ENCODE measurements around the gene OTX1. TPM values are rescaled to one million over a fixed set of nuclear protein-coding genes. Genes with fewer than 3 reads are reported as not detected.
A peak's percentile ranks its signal among the peaks of the same experiment; 100 is the strongest.

OTX1 gene
- total and polyA plus RNA-seq, 2 donors (not counting 3 experiments of a cell fraction or from before 2014, with no cell fraction given): not detected

DNA sequence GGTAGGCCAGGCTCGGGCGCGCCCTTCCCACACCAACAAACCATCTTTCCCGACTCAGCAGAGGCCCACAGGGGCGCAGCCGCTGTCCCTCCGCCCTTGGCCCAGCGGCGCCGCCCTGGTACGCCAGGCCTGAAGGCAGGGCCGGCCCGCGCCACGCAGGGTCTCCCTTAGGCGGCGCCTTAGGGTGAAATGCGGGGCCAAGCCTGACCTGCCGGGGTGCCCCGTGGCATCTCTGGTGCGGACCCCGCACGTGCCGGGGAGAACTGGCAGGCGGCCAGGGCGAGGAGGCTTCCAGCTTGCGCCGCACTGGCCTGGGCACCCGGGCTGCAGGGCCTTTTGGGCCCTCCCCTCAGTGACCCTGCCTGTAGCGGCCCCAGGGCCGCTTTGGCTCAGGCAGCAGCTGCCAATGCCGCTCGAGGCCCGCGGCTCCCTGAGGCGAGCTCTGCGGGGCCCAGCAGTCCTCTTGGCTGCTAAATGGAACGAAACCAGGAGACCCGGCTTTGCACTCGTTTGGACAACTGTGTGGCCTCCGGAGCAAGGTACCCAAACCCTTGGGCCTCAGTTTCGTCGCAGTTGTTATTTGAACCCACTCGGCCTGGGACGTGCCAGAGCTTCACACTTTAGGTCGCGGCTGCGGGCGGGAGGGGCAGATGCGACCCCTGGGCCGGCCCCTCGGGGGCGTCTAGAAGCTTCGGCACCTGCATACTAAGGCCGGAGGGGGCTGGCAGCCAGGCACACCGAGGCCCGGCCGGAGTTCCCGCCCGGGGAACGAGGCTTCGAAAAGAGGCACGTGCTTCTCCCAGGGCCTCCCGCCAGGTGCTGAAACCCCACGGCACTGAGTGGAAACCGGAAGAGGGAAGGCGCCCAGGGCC lies 8.5 kb downstream of the OTX1 start:
- CTCF ChIA-PET: interaction anchor here (1.1 to 1.4 kb wide), 2 partner anchors 37 to 602 kb away, joined by 3 read pairs; no protein-coding TSS in a partner anchor
- H3K4me2 ChIP-seq (ENCODE audit: insufficient read depth, low read length): no peak overlapping the region
- no peak for DNase-seq (ENCODE audit: low read depth, low spot score)
- TF ChIP-seq, protein P1, sequence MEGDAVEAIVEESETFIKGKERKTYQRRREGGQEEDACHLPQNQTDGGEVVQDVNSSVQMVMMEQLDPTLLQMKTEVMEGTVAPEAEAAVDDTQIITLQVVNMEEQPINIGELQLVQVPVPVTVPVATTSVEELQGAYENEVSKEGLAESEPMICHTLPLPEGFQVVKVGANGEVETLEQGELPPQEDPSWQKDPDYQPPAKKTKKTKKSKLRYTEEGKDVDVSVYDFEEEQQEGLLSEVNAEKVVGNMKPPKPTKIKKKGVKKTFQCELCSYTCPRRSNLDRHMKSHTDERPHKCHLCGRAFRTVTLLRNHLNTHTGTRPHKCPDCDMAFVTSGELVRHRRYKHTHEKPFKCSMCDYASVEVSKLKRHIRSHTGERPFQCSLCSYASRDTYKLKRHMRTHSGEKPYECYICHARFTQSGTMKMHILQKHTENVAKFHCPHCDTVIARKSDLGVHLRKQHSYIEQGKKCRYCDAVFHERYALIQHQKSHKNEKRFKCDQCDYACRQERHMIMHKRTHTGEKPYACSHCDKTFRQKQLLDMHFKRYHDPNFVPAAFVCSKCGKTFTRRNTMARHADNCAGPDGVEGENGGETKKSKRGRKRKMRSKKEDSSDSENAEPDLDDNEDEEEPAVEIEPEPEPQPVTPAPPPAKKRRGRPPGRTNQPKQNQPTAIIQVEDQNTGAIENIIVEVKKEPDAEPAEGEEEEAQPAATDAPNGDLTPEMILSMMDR (IDR thresholded peaks at IDR 0.05; ENCODE audit: extremely low read depth in 1 of 2, insufficient read depth in 1 of 2, low read depth in 1 of 2, low read length in 2 of 2): no peak
- TF ChIP-seq GATA2 (IDR thresholded peaks at IDR 0.05; ENCODE audit: insufficient read depth, insufficient read length, low read depth, low read length) (no peak), EZH2 (IDR thresholded peaks at IDR 0.05; ENCODE audit: borderline replicate concordance, low read depth, low read length, severe bottlenecking) (peak; percentile 93)
- no peaks in the 10 kb centered on the region for H4K20me1 ChIP-seq (replicated peaks; ENCODE audit: control insufficient read depth, extremely low read depth, insufficient read depth, low read length)
- POLR2A ChIA-PET: no interaction called here
- dilution Hi-C loops (cut with MboI; ENCODE audit: extremely low pct_ligation_motif_present, low sequenced_read_pairs) (no loop called here), intact Hi-C loops (cut with micrococcal nuclease) (loop anchor here (1.0 to 10.0 kb wide), 3 partner anchors 9 to 584 kb away; partner anchors contain the start of genes EHBP1 and OTX1)
- no peak overlapping the region for H3K4me3 ChIP-seq (replicated peaks in 1 of 3; ENCODE audit: insufficient read depth in 1 of 3, low read depth in 1 of 3, low read length in 3 of 3)
- FAIRE-seq: no peak
- no peaks in the 10 kb centered on the region for H3K9me1 ChIP-seq (replicated peaks; ENCODE audit: control insufficient read depth, extremely low read depth, insufficient read depth, low read length)
- H3K36me3 ChIP-seq (ENCODE audit: control insufficient read depth in 2 of 2, extremely low read depth in 1 of 2, insufficient read depth in 2 of 2, low read length in 2 of 2): no peaks in the 10 kb centered on the region
- no peak overlapping the region for H3K27ac ChIP-seq (ENCODE audit: insufficient read depth, low read depth, low read length)
- H3K9me3 ChIP-seq (replicated peaks; ENCODE audit: control insufficient read depth, insufficient read depth, low read length): no peaks in the 10 kb centered on the region
- peaks cover 28% of the 10 kb centered on the region for H3K4me1 ChIP-seq (ENCODE audit: control insufficient read depth, extremely low read depth, insufficient read depth, low read length)
- no TSS peak for BruUV-seq (replicated peaks)
- peaks cover 72 to 98% of the 10 kb centered on the region in 2 experiments for H3K27me3 ChIP-seq (ENCODE audit: control insufficient read depth in 2 of 2, insufficient read depth in 2 of 2, low read length in 2 of 2)
- H3K79me2 ChIP-seq (ENCODE audit: control insufficient read depth, insufficient read depth, low read length): no peaks in the 10 kb centered on the region
- no peak overlapping the region for H2AFZ ChIP-seq (ENCODE audit: low read depth, low read length)
- no peak overlapping the region for H3K9ac ChIP-seq (replicated peaks; ENCODE audit: extremely low read depth, insufficient read depth, low read length)

All from endothelial cell of umbilical vein (primary cell).